Stimulated activated CD4-positive, alpha-beta T cell treated with anti-CD3 and anti-CD28 coated beads, TNF-alpha, amount 100 ng/mL, for 4 hours (primary cell): ENCODE measurements around the gene IQSEC3.
A peak's percentile ranks its signal among the peaks of the same experiment; 100 is the strongest.
"Not testable (repeated sequence)": the region's sequence is repeated elsewhere in the genome, so short reads cannot be mapped to it uniquely, and the experiment has no call there.

Source experiments
- DNase-seq, 3 experiments: peaks; one replicate each; pipeline ENCODE4 v3.0.0-alpha.2; 2020; ENCODE audit warnings: low read depth in 3 of 3

The IQSEC3 gene

GRCh38 chr12:52902-53734 lies 13.4 kb upstream of the IQSEC3 start:
- not testable (repeated sequence) for DNase-seq

- DNase-seq = no peak
Measured at GRCh38 chr12:53735-54730, 12.5 kb upstream of the IQSEC3 start.

- no peak for DNase-seq
Measured at GRCh38 chr12:54750-55535, 11.6 kb upstream of the IQSEC3 start.

GRCh38 chr12:56683-57346 lies 9.8 kb upstream of the IQSEC3 start:
- no peak for DNase-seq

- no peak for DNase-seq
Measured at GRCh38 chr12:57539-57938, 9.0 kb upstream of the IQSEC3 start.

- no peak for DNase-seq
Measured at GRCh38 chr12:58832-59231, 7.7 kb upstream of the IQSEC3 start.

- not testable (repeated sequence) for DNase-seq
Measured at GRCh38 chr12:61845-62244, 4.7 kb upstream of the IQSEC3 start.

- DNase-seq = not testable (repeated sequence)
Measured at GRCh38 chr12:65491-66063, 990 bp upstream of the IQSEC3 start.

GRCh38 chr12:66782-67504 lies 376 bp downstream of the IQSEC3 start:
- not testable (repeated sequence) for DNase-seq

- not testable (repeated sequence) for DNase-seq
Measured at GRCh38 chr12:69677-70076, 3.1 kb downstream of the IQSEC3 start.

GRCh38 chr12:70541-70940 lies 4.0 kb downstream of the IQSEC3 start:
- DNase-seq = not testable (repeated sequence)

- DNase-seq = not testable (repeated sequence)
Measured at GRCh38 chr12:72018-72417, 5.5 kb downstream of the IQSEC3 start.

GRCh38 chr12:74420-75190 lies 8.0 kb downstream of the IQSEC3 start:
- not testable (repeated sequence) for DNase-seq

- not testable (repeated sequence) for DNase-seq
Measured at GRCh38 chr12:75541-75940, 9.0 kb downstream of the IQSEC3 start.

GRCh38 chr12:76102-76501 lies 9.5 kb downstream of the IQSEC3 start:
- DNase-seq = not testable (repeated sequence)

GRCh38 chr12:76551-76950 lies 10.0 kb downstream of the IQSEC3 start:
- not testable (repeated sequence) for DNase-seq

GRCh38 chr12:77101-77719 lies 10.6 kb downstream of the IQSEC3 start:
- not testable (repeated sequence) for DNase-seq

GRCh38 chr12:77769-78383 lies 11.3 kb downstream of the IQSEC3 start:
- peak in 2 of 3 experiments; percentile 19 to 49 for DNase-seq
